Measurements from ENCODE around the gene ZFHX3.

The ZFHX3 gene

DNA sequence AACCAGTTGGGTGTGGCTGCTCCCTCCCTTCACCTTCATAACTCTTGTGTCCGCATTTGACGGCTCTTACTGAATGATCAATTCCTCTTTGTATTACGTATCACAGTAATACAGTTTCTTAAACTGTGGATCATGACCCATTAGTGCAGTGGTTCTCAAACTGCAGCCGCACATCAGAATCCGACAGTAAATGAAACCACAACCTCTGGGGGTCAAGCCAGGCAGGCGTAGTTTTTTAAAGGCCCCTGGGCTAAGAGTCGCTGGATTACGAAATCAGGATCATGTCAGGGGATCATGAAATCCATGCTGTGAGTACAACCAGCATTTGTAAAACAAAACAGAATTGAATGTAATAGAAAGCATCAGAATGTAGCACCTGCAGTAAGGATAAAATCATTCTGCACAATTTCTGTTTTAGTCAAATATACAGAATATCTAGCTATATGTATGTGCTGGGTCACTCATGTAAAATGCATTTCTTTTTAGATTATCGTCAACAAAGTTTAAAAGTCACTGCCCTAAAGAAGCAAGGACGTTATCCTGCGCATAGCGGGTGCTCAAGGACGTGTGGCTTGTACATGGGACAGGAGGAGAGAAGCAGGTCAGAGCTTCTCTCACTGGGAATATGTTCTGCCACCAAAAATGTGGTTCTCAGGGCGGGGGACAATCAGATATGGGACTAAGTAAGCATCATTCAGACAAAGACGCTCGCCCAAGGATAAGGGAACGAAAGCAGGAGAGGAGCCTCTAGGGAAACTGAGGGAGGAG lies 113.1 kb downstream of the ZFHX3 start:
- Histone ChIP-seq H3K4me3 (ENCODE audit: low read depth, low read length) (no peak overlapping the region), H3K36me3 (peaks cover 13% of the 10 kb centered on the region), H3K9me3 (no peaks in the 10 kb centered on the region), H3K4me1 (peaks cover 31% of the 10 kb centered on the region), H3K27me3 (no peaks in the 10 kb centered on the region)
- TF ChIP-seq, protein P1, sequence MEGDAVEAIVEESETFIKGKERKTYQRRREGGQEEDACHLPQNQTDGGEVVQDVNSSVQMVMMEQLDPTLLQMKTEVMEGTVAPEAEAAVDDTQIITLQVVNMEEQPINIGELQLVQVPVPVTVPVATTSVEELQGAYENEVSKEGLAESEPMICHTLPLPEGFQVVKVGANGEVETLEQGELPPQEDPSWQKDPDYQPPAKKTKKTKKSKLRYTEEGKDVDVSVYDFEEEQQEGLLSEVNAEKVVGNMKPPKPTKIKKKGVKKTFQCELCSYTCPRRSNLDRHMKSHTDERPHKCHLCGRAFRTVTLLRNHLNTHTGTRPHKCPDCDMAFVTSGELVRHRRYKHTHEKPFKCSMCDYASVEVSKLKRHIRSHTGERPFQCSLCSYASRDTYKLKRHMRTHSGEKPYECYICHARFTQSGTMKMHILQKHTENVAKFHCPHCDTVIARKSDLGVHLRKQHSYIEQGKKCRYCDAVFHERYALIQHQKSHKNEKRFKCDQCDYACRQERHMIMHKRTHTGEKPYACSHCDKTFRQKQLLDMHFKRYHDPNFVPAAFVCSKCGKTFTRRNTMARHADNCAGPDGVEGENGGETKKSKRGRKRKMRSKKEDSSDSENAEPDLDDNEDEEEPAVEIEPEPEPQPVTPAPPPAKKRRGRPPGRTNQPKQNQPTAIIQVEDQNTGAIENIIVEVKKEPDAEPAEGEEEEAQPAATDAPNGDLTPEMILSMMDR (IDR thresholded peaks at IDR 0.05; ENCODE audit: low read depth, low read length), result no peak
- no peak for DNase-seq

DNA sequence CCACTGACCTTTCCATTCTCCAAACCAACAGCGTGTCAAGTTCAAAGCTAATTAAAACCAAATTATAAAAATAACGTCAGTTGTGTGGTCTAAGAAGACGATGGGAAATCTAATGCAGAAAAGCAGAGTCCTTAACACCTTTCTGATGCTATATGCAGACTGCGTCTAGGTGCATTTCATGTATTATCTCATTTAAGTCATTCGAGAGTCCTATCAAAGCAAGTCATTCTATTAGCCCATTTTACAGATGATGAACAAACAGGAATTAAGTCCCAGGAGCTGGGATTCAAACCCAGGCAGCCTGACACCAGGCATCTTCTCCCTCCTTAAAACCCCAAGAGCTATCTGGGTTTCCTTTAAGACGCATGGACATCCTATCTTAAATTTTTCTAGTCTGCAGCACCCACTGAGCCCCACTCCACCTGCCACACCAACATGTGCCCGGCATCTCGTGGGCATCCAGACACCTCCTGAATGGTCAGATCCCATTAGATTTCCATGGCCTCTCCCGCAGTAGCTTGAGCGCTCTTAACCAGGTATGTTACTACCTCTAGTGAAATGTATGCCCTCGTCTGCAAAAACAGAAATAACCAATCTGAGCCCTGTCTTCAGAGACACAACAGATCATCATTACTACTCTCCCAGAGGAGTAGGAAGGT lies 115.1 kb downstream of the ZFHX3 start:
- TF ChIP-seq, protein P1 (IDR thresholded peaks at IDR 0.05; ENCODE audit: low read depth, low read length), result no peak
- Histone ChIP-seq H3K9me3 (no peaks in the 10 kb centered on the region), H3K4me3 (ENCODE audit: low read depth, low read length) (no peak overlapping the region), H3K4me1 (peaks cover 14% of the 10 kb centered on the region), H3K27me3 (no peaks in the 10 kb centered on the region), H3K36me3 (peaks cover 8% of the 10 kb centered on the region)
- DNase-seq, result no peak

DNA sequence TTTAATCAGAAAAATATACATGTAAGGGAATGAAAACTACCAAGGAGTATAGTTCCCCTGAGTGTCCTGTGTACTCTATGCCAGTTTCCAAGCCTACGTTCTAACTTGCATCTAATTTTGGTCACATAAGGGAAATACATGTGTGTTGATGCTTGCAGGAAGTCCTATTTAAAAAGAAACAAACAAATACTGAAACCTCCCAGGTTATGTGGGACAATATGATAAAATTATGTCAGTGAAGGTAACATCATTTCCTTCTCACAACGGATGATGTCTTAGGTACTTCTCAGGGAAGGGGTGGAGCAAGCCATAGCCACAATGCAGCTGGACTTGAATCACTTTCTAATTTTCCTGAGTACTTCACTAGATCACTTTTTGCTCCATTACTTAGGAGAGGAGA lies 115.9 kb downstream of the ZFHX3 start:
- no peak overlapping the region for H3K4me3 ChIP-seq (ENCODE audit: low read depth, low read length)
- peaks cover 18% of the 10 kb centered on the region for H3K4me1 ChIP-seq
- no peak for DNase-seq
- H3K36me3 ChIP-seq, result peaks cover 8% of the 10 kb centered on the region
- H3K27me3 ChIP-seq, result no peaks in the 10 kb centered on the region
- TF ChIP-seq, protein P1 (IDR thresholded peaks at IDR 0.05; ENCODE audit: low read depth, low read length), result no peak
- no peaks in the 10 kb centered on the region for H3K9me3 ChIP-seq

DNA sequence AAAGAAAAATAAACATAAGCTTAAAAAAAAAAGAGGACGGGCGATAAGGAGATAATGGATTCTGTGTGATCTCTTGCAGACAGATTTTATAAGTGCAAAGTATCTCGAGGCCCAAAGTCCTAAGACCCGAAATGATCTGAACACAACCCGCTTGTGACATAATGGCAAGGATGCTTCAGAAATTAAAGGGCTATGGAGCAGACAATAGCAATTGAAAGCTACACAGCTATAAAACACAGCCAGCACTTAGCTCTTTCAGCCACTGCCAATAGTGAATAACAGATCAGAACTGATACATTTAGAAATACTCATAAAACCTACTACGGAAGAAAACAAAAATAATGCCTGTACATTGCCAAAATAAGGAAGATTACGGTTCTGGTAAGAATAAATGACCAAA lies 117.5 kb downstream of the ZFHX3 start:
- TF ChIP-seq, protein P1 (IDR thresholded peaks at IDR 0.05; ENCODE audit: low read depth, low read length), result no peak
- no peak for DNase-seq
- no peaks in the 10 kb centered on the region for H3K9me3 ChIP-seq
- H3K4me3 ChIP-seq (ENCODE audit: low read depth, low read length), result no peak overlapping the region
- no peaks in the 10 kb centered on the region for H3K27me3 ChIP-seq
- H3K4me1 ChIP-seq, result peaks cover 18% of the 10 kb centered on the region
- no peaks in the 10 kb centered on the region; the same call in 1 of the 2 replicates for H3K36me3 ChIP-seq

DNA sequence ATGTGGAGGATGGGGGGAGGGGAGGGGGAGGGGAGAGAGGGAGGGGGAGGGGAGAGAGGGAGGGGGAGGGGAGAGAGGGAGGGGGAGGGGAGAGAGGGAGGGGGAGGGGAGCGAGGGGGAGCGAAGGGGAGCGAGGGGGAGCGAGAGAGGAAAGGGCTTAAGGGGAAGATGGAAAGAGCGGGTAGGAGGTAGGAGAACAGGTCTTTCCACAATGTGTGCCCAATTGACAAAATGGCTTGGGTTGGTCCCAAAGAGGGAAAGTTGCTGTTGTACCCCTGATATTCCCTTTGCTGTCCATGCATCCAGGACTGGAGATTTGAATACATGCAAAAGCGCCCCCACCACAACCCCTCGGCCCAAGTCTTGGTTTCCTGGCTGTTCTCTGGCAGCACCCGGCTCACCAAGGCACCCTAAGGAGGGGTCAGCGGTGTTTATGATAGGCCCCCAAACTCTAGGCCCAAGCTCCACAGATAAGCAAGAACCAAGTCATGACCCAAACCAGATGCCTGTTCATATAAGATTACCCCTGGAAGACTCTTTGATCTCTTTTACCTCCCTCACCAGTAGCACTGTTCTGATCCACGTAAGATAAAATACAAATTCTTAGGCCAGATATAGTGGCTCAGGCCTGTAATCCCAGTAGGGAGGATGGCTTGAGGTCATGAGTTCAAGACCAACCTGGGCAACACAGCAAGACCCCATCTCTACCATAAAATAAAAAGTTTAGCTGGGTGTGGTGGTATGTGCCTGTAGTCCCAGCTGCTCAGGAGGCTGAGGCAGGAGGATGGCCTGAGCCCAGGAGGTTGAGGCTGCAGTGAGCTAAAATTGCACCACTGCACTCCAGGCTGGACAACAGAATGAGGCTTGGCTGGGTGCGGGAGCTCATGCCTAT lies 119.6 kb downstream of the ZFHX3 start:
- Histone ChIP-seq H3K27me3 (no peaks in the 10 kb centered on the region), H3K36me3 (no peaks in the 10 kb centered on the region; the same call in 1 of the 2 replicates), H3K9me3 (no peaks in the 10 kb centered on the region), H3K4me3 (ENCODE audit: low read depth, low read length) (no peak overlapping the region), H3K4me1 (peaks cover 23% of the 10 kb centered on the region)
- no peak for DNase-seq
- TF ChIP-seq, protein P1 (IDR thresholded peaks at IDR 0.05; ENCODE audit: low read depth, low read length), result no peak

Data from BE2C (cell line).